SIG-M5 treated with dmso at 0.1 percent for 504 hours (cell line): ENCODE results near the gene HOXB9.

Experiments used
- DNase-seq: peaks from one replicate; lab custom pipeline; 2025; ENCODE audit not compliant: unreplicated experiment; lab: John Stamatoyannopoulos, UW

HOXB9 gene

GRCh38 chr17:48626245-48627117 lies at the start of gene HOXB9:
Gene HOXB9 (minus strand): TSS chr17:48626358. CDS start chr17:48626269, 89 bp downstream.
- DNase-seq: no peak

DNA sequence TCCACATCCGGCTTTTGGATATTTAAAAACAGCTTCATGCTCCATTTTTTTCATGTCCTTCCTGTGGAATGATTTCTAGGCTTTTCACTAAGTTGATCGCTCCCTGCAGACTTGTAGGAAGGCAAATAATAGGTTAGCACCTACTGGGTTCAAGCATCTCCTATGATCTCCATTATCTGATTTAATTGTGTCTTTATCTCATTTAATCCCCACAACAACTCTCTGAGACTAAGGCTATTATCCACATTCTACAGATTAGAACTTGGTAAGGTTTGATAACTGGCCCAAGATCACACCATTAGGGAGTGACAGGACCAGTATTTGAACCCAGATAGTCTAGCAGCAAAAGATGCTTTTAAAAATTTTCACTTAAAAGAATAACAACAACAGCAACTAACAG lies 46.2 kb upstream of the HOXB9 start:
- DNase-seq: no peak

- peak; percentile 61 for DNase-seq
These were observed 45.6 kb upstream of the HOXB9 start for GRCh38 chr17:48671697-48672171.

- DNase-seq: no peak
These were observed 37.2 kb upstream of the HOXB9 start for GRCh38 chr17:48663134-48663924.

- DNase-seq: no peak
These were observed 29.8 kb upstream of the HOXB9 start for GRCh38 chr17:48655913-48656312.

DNA sequence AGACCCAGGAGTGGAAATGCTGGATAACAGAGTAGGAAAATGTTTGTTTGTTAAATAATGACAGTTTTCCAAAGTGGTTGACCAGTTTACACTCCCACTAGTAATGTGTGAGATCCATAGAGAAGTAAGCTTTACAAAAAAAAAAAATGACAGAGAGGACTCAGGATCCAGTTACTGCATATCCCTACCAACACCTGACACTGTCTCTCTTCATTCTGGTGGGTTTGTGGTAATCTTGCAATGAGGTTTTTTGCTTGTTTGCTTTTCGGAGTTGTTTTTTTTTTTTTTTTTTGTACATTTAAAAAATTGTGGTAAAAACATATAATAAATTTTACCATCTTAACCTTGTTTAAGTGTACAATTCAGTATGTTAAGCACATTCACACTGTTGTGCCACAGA lies 23.6 kb upstream of the HOXB9 start:
- DNase-seq: no peak

DNA sequence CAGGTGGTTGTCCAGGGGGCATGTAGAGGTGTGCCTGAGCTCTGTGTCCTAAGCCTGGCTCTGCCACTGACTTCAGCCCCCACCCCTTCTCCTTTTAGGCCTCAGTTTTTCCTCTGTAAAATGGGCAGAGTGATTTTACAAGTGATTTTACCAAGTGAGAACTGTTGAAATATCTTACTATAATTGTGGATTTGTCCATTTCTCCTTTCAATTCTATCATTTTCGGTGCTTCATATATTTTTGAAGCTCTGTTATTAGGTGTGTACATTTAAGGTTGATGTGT lies 21.7 kb upstream of the HOXB9 start:
- no peak for DNase-seq

DNA sequence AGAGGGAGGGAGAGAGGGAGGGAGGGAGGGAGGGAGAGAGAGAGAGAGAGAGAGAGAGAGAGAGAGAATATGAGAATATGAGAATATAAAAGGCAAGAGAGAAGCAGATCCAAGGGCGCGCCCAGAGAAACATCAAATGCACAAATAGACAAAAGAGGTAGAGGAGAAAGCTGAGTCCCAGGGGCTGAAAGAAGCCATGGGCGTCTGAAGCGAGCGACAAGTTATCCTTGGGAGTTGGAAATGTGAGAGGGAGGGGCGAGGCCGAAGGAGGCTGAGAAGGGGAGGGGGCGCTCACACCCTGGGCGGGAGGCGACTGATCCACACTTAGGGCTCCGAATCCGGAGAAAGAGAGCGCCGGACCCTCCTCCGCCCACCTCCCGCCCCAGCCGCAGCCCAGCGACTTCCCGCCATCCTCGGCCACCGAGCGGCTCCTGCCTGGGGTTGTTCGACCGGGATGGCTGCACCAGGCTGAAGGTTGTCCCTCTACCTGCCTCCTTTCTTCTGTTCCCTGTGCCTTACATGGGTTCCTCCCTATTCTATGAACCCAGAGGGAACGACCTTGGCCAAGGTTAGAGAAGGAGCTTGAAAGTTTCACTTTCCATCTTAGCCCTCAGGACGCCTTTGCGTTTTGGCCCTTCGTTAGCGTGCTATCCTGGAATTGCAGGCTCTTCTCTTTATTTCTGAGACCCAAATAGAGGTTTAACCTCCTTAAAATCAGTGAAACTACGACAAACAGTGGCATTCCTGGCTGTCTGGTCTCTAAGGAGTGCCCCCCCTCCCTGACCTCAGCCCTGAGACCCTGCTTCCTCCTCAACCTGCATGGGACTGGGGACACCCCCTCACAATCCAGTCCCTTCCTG lies 21.2 kb upstream of the HOXB9 start:
- no peak for DNase-seq

DNA sequence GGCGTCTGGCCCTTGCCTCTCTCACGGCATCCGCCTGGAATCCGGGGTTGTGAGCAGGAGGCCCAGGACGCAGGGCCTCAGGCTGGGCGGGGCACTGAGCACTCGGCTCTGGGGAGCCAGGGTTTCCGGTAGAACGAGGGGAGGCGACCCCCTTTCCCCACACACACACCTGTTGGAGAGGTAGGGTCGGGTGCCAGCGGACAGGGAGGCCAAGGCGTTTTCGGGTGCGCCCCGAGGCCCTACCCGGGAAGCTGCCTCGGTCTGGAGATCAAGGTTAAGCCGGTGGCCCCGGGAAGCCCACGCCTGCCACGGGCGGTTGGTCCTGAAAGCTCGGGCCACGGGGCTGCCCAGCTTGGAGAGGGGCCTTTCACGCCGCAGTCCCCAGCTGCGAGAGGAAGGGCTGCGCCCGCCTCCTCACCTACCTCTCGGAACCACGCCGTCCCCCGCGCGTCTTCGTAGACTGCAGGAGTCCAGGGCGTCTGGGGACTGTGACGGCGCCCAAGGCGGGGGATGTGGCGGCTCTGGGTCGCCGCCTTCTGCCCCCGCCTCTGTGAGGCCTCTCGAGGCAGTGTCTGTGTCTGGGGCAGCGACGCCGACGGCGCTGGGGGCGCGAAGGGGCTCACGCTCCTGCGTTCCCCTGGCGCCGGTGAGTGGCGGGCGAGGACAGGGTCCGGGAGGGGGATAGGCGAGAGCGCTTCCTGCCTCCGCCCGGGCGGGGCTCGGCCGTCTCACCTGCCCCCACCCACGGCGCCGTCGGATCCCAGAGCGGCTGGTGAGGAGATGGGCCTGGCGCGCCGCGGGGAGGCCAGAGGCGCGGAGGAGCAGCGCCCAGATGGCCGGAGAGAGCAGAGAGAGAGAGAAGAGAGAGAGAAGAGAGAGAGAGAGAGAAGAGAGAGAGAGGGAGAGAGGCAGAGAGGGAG lies 20.3 kb upstream of the HOXB9 start:
- no peak for DNase-seq

- no peak for DNase-seq
These were observed 19.6 kb upstream of the HOXB9 start for GRCh38 chr17:48645639-48646182.

GRCh38 chr17:48644910-48645557 lies 18.9 kb upstream of the HOXB9 start:
- no peak for DNase-seq

DNA sequence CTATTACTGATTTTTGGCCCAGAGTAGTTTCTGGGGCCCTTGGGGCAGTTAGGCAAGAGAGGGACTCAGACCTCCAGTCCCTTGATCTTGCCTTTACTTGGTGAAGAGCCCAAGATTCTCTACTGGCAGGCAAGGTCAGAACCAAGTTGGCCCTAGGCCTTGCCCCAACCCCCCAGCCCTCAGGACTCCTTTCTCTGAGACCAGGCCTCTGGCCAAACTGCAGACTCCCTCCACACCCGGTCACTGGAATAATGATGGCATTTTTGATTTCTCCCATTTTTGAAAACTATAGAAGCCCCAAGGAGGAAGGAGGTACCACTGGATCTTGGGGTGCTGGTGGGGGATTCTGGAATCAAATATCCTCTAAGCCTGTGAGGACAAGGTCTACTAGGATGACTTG lies 18.0 kb upstream of the HOXB9 start:
- DNase-seq: no peak

- DNase-seq: no peak
These were observed 17.5 kb upstream of the HOXB9 start for GRCh38 chr17:48643697-48644012.

DNA sequence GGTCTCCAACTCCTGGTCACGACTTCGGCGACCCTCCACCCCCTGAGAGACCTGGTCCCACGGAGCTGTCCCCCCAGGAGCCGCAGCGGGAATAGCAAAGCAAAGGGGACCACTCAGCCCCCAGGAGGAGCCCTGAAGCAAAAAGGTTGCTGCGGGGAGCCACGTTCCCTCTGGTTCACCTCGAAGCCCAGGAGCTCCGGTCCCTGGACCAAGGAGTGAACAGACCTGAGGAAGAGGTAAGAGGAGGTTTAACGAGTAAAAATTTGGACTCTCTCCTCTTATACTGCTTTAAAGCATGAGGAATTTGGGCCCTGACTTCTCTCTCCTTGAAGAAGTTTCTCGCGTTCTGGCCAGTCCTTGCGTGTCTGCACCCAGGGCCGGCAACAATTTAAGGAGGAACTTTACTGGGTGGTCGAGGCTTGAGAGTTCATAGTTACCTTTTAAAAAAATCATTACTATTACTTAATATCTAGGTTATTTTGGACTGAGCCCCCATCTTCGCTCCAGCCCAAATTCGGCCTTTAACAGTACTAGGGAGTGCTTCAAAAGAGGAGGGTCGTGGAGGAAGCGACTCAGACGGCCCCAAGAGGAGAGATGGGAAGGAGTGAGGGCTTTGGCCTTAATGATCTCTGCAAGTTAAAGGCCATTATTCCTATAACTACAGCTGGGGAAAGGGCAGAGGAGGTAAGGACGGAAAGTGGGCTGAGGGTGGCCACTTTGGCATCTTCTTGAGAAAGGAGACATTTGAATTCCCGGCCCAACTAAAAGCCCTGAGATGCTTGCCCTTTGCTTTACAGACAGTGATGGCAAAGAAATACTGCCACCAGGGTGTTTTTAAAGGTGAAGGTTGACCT lies 16.9 kb upstream of the HOXB9 start:
- no peak for DNase-seq

DNA sequence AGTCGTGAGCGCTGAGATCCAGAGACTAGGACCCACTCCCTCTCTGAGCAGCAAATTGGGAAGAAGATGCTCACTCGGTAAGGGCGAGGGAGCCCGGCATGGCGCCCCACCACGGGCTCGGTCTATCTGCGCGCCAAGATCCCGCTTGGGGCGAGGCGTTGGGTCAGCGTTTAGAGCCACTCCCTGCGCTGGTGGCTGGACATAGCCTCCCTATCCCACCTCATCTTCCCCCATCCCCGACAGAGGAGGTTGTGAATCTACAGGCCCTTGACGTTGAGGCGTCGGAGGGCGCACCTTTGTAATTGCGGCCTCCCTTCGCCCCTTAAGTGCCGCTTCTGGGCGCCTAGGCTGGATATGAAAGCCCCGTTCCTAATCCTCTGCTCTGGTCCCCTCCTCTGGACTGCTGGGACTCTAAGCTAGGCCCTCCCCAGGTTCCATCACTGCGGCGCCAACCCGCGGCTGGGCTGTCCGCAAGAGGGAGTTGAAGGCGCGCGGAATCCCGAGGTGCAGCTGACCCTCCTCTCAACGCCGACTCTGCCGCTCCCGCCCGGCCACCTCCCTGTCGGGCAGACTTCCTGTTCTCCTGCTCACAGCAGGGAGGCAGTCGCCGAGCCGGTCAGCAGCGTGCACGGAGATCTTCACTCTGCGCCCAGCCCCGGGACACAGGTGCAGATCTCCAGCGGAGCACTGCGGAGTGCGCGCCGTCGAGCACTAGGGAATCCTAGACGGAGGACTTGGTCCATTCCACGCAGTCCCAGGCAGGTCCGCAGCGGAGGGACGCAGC lies 16.1 kb upstream of the HOXB9 start:
- DNase-seq: no peak

GRCh38 chr17:48641541-48642058 lies 15.4 kb upstream of the HOXB9 start:
- no peak for DNase-seq

DNA sequence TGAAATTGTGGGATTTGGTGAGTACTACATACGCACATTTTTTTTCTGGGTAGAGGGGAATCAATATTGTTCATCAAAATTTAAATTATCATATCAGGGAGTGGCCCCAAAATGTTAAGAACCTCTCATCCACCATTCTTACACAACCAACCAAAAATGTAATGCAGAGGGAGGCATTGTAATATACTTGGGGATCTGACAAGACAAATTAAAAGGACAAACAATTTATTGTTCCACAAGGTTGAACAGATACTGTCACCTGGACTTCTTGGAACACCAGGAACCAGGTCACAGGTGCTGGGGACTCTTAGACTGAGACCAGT lies 14.7 kb upstream of the HOXB9 start:
- no peak for DNase-seq
